OCI-LY3 (cell line): ENCODE results near the gene SDC1.

Source experiments
- H2AFZ ChIP-seq: fragments of 200-600, 300-600 bp; shearing (Covaris generic); 2 replicates; pipeline ENCODE4 v1.6.0; 2014; ENCODE audit warnings: antibody characterized with exemption, low read depth, low read length
- H3K27ac ChIP-seq: fragments of 200-600, 300-600 bp; sonication (generic); 2 replicates; pipeline ENCODE4 v1.5.1; 2014; ENCODE audit warnings: mild to moderate bottlenecking, low read length, moderate library complexity, mixed read lengths
- H3K27me3 ChIP-seq: fragments of 200-600, 300-600 bp; sonication (generic); 2 replicates; pipeline ENCODE4 v1.6.1; 2014; ENCODE audit warnings: low read depth, low read length, mixed read lengths
- H3K36me3 ChIP-seq: fragments of 200-600, 300-600 bp; sonication (generic); replicated peaks from 2 replicates; pipeline ENCODE3; 2014; ENCODE audit warnings: low read depth, low read length, mixed read lengths
- H3K4me1 ChIP-seq: fragments of 300-600, 200-600 bp; sonication (generic); 2 replicates; pipeline ENCODE4 v1.6.1; 2014; ENCODE audit warnings: low read length, mixed read lengths
- H3K4me2 ChIP-seq: fragments of 200-600, 300-600 bp; sonication (generic); 2 replicates; pipeline ENCODE4 v1.6.1; 2014; ENCODE audit warnings: low read length, mixed read lengths
- H3K4me3 ChIP-seq: fragments of 300-600, 200-600 bp; sonication (generic); 2 replicates; pipeline ENCODE4 v1.5.1; 2014; ENCODE audit warnings: antibody characterized with exemption, mild to moderate bottlenecking, low read length, moderate library complexity
- H3K79me2 ChIP-seq: fragments of 300-600, 200-600 bp; shearing (Covaris generic); 2 replicates; pipeline ENCODE4 v1.6.1; 2014; ENCODE audit warnings: mild to moderate bottlenecking, low read length, mixed read lengths
- H3K9ac ChIP-seq: fragments of 300-600, 200-600 bp; shearing (Covaris generic); 2 replicates; pipeline ENCODE4 v1.6.0; 2014; ENCODE audit warnings: mild to moderate bottlenecking, low read length, moderate library complexity
- H3K9me3 ChIP-seq: fragments of 200-600, 300-600 bp; shearing (Covaris generic); 2 replicates; pipeline ENCODE4 v1.6.1; 2014; ENCODE audit warnings: low read length, mixed read lengths; ENCODE audit not compliant: insufficient read depth
- H4K20me1 ChIP-seq: fragments of 200-600, 300-600 bp; sonication (generic); 2 replicates; pipeline ENCODE4 v1.6.1; 2016; ENCODE audit warnings: low read length, mixed read lengths; ENCODE audit not compliant: insufficient read depth
- EZH2phosphoT487 ChIP-seq: fragments of 200-600 bp; shearing (Covaris generic); IDR thresholded peaks from 2 replicates; pipeline ENCODE4 v1.6.1; 2018; ENCODE audit warnings: antibody characterized with exemption, mixed run types, low read depth
- TF ChIP-seq, protein P1 (sequence below): fragments of 200-600, 300-600 bp; sonication (generic); IDR thresholded peaks from 2 replicates; pipeline ENCODE4 v1.5.1; 2014; ENCODE audit warnings: antibody characterized with exemption, low read length, low read depth

The SDC1 gene

GRCh38 chr2:20222014-20222768 is 2.7 kb downstream of the SDC1 start:
- peaks cover 20% of the 10 kb centered on the region for H3K27me3 ChIP-seq
- no peak overlapping the region for H2AFZ ChIP-seq
- H3K4me1 ChIP-seq = peaks cover 8% of the 10 kb centered on the region
- H3K36me3 ChIP-seq = no peaks in the 10 kb centered on the region
- no peaks in the 10 kb centered on the region for H4K20me1 ChIP-seq
- H3K4me2 ChIP-seq = no peak overlapping the region; the same call in 1 of the 2 replicates
- no peaks in the 10 kb centered on the region for H3K79me2 ChIP-seq
- no peak overlapping the region for H3K9ac ChIP-seq
- 0 out of 2 replicates have a peak overlapping the region, but pooled peaks have one; percentile 90 for H3K4me3 ChIP-seq
- TF ChIP-seq, protein P1, sequence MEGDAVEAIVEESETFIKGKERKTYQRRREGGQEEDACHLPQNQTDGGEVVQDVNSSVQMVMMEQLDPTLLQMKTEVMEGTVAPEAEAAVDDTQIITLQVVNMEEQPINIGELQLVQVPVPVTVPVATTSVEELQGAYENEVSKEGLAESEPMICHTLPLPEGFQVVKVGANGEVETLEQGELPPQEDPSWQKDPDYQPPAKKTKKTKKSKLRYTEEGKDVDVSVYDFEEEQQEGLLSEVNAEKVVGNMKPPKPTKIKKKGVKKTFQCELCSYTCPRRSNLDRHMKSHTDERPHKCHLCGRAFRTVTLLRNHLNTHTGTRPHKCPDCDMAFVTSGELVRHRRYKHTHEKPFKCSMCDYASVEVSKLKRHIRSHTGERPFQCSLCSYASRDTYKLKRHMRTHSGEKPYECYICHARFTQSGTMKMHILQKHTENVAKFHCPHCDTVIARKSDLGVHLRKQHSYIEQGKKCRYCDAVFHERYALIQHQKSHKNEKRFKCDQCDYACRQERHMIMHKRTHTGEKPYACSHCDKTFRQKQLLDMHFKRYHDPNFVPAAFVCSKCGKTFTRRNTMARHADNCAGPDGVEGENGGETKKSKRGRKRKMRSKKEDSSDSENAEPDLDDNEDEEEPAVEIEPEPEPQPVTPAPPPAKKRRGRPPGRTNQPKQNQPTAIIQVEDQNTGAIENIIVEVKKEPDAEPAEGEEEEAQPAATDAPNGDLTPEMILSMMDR = no peak
- no peak for TF ChIP-seq EZH2phosphoT487
- no peak overlapping the region for H3K27ac ChIP-seq
- no peaks in the 10 kb centered on the region for H3K9me3 ChIP-seq

- no peak overlapping the region for H3K9ac ChIP-seq
- H4K20me1 ChIP-seq = no peaks in the 10 kb centered on the region
- no peak overlapping the region for H3K4me2 ChIP-seq
- H2AFZ ChIP-seq = no peak overlapping the region
- no peaks in the 10 kb centered on the region for H3K79me2 ChIP-seq
- H3K27ac ChIP-seq = no peak overlapping the region
- H3K4me3 ChIP-seq = no peak overlapping the region
- TF ChIP-seq, protein P1 = no peak
- no peak for TF ChIP-seq EZH2phosphoT487
- no peaks in the 10 kb centered on the region for H3K36me3 ChIP-seq
- H3K4me1 ChIP-seq = peaks cover 8% of the 10 kb centered on the region
- no peaks in the 10 kb centered on the region for H3K9me3 ChIP-seq
- peaks cover 20% of the 10 kb centered on the region for H3K27me3 ChIP-seq
Measured at GRCh38 chr2:20221555-20221973, 3.4 kb downstream of the SDC1 start.

GRCh38 chr2:20220806-20221554 is 4.0 kb downstream of the SDC1 start:
- H3K4me3 ChIP-seq = no peak overlapping the region
- no peak for TF ChIP-seq EZH2phosphoT487
- TF ChIP-seq, protein P1 = no peak
- no peaks in the 10 kb centered on the region for H3K36me3 ChIP-seq
- no peaks in the 10 kb centered on the region for H3K79me2 ChIP-seq
- no peak overlapping the region for H3K4me2 ChIP-seq
- peaks cover 20% of the 10 kb centered on the region for H3K27me3 ChIP-seq
- no peak overlapping the region for H3K9ac ChIP-seq
- H3K9me3 ChIP-seq = no peaks in the 10 kb centered on the region
- no peak overlapping the region for H2AFZ ChIP-seq
- H3K4me1 ChIP-seq = peaks cover 8% of the 10 kb centered on the region
- H4K20me1 ChIP-seq = no peaks in the 10 kb centered on the region
- H3K27ac ChIP-seq = no peak overlapping the region

- Histone ChIP-seq H3K27ac (no peak overlapping the region), H3K27me3 (peaks cover 20% of the 10 kb centered on the region), H4K20me1 (no peaks in the 10 kb centered on the region), H3K4me3 (no peak overlapping the region), H3K79me2 (no peaks in the 10 kb centered on the region), H3K4me2 (no peak overlapping the region), H3K9me3 (no peaks in the 10 kb centered on the region), H3K9ac (no peak overlapping the region), H3K4me1 (peaks cover 8% of the 10 kb centered on the region), H2AFZ (no peak overlapping the region), H3K36me3 (no peaks in the 10 kb centered on the region)
- no peak for TF ChIP-seq EZH2phosphoT487
- TF ChIP-seq, protein P1 = no peak
Measured at GRCh38 chr2:20219763-20220380, 5.1 kb downstream of the SDC1 start.
